GDM1 (cell line): ENCODE data around the gene AKT1.
"Not testable (repeated sequence)": the region's sequence is repeated elsewhere in the genome, so short reads cannot be mapped to it uniquely, and the experiment has no call there.

ENCODE experiments used
- DNase-seq: peaks from one replicate; lab custom pipeline; 2025; lab: John Stamatoyannopoulos, UW

The AKT1 gene

GRCh38 chr14:104739026-104739425, 56.5 kb downstream of the AKT1 start:
- DNase-seq: no peak

GRCh38 chr14:104738375-104739019, 57.1 kb downstream of the AKT1 start:
- no peak for DNase-seq

DNA sequence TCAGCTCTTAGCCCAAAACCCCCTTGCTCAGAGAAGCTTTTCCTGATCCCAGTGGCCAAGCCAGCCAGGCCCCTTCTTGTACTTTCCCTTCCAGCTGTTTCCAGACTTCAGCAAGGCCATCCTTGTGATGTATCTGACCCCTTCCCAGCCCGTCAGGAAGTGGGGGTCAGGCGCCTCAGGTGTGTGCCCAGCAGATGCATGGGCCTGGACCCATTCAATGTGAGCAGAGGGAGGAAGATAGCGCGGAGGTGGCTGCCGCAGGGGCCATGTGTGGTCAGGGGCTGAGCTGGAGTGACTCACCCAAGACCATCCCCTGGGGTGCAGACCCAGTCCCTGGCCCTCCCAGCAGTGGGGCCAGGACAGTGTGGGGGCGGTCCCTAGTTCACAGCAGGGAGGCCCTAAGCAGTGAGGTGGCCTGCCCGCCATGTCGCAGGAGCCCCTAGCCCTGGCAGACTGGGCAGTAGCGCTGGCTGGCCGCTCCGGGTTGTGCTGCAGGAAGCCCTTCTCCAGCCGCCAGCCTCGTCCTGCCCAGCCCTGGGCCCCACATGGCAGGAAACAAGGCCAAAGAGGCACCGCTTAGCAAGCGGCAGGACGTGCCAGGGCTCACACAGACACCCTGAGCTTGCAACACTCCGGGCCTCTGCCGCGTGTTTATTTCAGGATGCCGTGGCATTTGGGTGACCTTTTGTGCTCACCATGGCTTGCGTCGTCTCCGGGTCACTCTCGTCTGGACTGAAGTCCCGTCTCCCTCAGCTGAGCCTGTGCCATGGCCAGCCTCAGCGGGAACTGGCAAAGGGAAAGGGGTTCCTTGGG, 59.5 kb downstream of the AKT1 start:
- no peak for DNase-seq

DNA sequence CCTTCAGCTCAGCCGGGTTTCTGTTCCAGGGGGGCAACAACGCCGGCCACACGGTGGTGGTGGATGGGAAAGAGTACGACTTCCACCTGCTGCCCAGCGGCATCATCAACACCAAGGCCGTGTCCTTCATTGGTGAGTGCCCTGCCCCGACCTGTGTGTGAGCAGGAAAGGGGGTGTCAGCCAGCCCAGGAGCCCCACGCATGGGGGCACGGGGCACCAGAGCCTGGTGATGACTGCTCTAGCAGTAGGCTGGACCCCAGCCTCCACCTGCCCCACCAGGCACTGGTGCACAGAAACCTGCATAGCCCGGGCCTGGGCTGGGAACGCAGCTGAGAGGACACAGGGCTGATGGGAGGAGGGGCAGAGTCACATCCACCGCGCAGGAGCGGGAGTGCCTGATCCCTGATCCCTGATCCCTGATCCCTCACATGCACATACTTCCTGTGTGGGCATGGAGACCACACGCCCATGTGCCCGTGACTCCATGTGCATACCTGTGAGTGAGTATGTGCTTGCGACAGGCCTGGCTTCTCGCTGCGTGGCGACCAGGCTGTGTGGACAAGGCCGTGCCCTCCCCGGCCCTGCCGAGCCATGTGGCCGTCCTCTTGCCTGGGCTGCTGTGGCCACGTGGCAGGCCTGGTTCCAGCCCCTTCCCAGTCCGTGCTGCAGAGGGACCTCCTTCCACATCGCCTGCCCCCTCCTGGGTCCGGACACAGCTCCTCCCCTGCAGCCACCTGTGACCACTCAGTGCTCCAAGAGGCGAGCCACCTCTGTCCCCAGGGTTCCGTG, 60.4 kb downstream of the AKT1 start:
- no peak for DNase-seq

- no peak for DNase-seq
Observed at GRCh38 chr14:104734601-104734990, 61.0 kb downstream of the AKT1 start.

GRCh38 chr14:104734051-104734587, 61.4 kb downstream of the AKT1 start:
- no peak for DNase-seq

DNA sequence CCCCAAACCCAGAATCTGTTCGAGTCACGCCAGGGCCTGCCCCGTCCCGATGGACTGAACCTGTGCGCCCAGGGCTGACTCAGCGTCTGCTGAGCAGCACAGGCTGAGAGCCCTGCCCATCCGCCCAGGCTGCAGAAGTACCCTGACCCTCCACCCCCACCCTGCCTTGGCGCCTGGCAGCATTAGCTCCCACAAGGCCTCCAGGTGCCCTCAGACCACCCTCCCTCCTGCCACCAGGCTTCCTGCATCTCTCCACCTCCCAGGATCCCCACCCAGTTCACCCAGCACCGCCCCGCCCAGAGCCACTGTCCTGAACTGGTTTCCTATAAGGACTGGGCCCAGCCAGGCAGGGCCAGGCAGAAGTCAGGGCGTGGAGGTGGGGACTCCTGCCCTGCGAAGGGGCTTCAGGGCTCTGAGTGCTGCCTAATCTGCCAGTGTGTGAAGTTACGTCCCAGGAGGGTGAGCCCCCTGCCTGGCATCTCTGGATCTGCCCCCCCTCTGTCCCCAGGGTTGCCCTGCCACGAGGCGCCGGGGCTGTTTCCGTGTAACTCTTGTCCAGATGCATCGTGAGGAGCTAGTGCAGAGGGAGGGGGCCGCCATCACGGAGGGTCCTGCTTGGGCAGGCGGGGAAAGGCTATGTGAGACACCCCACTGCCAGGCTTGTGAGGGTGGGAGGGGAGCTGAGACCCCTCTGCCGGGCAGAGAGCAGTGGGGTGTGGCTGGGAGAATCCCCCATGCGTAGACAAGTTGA, 62.4 kb downstream of the AKT1 start:
- no peak for DNase-seq

GRCh38 chr14:104732355-104732804, 63.2 kb downstream of the AKT1 start:
- DNase-seq: no peak

- DNase-seq: no peak
Observed at GRCh38 chr14:104731320-104732294, 63.9 kb downstream of the AKT1 start.

DNA sequence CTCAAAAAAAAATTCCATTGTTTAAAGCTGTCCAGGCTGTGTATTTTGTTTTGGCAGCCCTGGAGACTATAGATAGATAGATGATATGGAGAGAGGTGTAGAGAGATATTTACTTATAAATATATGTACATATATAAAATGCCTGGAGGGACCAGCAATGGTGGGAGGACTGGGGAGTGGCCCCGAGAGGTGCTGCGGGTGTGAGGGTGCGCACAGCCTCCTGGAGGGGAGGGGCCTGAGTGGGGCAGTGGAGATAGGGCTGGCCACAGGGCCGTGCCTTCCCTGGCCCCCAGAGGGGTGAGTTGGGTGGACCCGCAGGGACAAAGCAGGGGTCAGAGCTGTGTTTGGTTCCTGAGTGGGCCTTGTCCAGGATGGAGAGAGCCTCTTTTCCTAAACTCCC, 65.1 kb downstream of the AKT1 start:
- no peak for DNase-seq

DNA sequence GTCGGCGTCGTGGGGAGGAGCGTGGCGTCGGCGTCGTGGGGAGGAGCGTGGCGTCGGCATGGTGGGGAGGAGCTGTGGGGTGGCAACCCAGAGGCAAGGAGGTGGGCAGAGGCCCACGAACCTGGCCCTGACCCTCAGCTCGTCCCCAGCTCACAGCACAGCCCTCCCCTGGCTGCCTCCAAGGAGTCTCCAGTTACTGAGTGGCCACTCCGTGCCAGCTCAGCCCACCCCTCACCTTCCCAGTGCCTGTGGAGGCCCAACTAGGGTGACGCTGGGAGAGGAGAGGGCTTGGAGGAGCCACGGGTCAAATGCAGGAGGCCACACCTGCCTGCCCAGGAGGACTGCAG, 65.7 kb downstream of the AKT1 start:
- DNase-seq: no peak

- not testable (repeated sequence) for DNase-seq
Observed at GRCh38 chr14:104729176-104729834, 66.2 kb downstream of the AKT1 start.

GRCh38 chr14:104728631-104729030, 66.9 kb downstream of the AKT1 start:
- DNase-seq: no peak

DNA sequence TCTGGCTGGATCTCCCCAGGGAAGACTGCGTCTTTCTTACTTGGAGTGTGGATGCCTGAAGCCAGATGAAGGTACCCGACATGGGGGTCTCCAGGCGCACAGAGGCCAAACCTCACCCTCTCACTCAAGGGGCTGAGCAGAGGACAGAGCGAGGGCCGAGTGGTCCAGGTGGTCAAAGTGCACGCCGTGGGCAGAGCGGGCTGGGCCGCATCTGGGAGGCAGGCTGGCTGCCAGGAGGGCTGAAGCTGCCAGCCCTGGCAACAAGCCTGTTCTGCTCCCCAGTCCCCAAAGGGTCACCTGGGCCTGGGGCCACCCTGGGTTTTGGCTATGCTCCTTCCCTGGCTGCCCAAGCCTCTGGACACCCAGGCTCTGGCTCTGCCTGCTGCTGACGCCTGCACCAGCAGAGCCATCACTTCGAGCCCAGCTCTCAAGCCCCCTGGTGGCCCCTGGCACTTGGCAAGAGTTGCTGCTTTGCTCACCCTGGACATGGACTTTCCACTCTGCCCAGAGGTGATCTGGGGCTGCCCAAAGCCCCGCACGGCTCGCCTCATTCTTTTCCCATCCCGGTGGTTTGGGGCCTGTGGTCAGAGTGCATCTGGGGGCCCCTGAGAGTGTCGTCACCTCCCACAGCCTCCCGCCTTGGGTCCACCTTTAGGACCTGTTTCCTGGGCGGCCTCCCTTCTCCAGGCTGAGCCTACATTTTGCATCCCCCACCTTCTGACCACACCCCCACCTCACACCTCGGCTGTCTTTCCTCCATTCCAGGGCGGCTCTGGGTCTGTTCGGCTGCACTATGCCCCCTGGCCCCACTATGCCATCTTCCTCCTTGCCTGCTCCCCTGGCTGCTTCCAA, 68.7 kb downstream of the AKT1 start:
- no peak for DNase-seq

DNA sequence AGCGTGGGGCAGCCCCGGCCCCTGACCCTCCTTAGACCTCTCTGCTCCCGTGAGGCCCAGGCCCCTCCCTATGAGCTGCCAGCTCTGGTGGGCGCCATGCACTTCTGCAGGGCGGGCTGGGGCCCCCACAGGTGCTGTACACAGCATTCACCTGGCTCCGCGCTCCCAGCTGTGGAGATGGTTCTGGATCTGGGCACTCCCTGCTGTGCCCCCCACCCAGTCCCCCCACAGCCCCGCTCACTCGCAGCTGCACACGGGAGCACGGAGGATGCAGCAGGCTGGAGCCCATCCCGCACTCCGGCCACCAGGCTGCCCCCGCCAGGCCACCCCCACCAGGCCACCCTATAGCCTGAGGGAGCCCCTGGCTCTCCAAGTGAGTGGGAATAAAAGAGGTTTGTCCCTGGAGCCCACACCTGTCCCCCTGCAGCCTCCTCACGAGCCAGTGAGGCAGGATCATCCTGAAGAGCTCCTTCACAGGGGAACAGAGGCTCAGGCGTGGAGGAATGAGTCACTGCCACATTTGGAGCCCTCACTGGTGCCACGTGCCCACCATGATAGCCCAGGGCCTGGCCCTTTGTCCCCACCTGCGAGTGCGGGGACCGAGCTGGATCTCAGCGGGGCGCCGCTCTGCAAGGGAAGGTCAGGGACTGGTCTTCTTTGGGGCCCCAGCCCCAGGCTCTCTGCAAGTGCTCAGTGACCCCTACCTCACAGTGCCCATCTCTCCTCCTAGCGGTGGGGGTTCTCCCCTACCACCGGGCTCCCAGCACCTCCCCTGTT, 69.6 kb downstream of the AKT1 start:
- DNase-seq: no peak

DNA sequence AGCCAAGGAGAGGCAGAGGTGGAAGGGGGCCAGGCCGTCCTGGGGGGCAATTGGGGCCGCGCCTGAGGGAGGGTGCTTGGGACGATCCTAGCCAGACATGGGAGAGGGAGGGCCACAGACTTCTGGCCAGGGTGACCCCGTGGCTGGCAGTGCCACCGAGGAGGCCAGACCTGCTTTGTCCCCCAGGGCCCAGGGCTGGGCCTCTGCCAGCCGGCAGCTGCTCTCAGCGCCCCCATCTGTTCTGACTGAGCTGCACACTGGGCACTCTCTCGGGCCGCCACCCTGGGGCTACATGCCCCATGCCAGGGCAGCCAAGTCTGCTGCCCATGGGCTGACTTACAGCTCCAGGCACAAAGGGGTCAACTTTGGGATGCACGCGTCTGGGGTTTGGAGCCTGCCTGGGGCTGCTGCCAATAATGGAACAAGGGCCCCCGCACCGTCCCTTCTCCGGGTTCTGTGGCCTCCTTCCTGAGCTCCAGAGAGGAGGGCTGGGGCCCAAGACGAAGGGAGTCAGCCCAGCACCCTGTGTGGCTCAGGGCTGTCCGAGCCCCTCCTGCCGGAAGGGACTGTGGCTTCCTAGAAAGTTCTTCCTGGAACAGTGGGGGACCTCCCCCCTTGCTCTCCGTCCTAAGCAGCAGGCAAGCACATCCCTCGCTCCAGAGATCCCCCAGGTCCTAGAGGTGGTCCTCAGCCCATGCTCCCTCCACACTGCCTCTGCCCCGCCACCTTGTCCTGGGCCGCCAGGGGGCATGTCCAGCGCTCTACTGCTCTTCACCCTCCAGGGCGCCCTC, 70.4 kb downstream of the AKT1 start:
- DNase-seq: no peak

DNA sequence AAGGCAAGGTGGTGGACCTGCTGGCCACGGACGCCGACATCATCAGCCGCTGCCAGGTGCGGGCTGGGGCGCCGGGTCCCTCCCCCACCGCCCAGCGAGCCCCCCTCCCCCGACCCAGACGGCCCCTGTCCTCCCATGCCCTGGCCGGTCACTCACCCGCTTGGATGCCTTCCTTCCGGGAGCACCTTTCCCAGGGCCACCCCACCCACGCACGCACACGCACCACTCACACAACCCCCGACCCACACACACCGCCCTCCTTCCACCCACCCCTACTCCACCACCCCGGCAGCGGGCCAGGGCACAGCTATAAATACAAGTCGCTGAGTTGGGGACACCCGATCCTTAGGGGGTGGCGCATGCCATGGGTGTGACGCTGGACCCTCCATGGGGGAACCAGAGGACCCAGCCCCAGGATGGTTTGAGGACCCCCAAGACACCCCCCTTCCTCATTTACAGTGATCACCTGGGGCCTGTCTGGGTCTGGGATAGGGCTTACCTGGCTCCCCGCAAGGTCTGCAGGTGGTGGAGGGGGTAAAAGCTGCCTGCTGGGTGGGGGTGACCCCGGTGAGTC, 71.1 kb downstream of the AKT1 start:
- DNase-seq: no peak
